ENCODE data around the gene TRIM9. TPM values are rescaled to one million over a fixed set of nuclear protein-coding genes. Genes with fewer than 3 reads are reported as not detected.

Gene TRIM9
- total RNA-seq, 6 experiments from 2014 or later: 0.07 to 1.9 (median 0.32) TPM

GRCh38 chr14:51121096-51121495 is 26.2 kb upstream of the TRIM9 start:
- Histone ChIP-seq H3K4me1 (no peaks in the 10 kb centered on the region), H3K27ac (no peak overlapping the region), H3K27me3 (no peaks in the 10 kb centered on the region), H3K4me3 (no peak overlapping the region), H3K9me3 (no peaks in the 10 kb centered on the region), H3K36me3 (no peaks in the 10 kb centered on the region)
- WGBS (ENCODE audit: insufficient coverage, low coverage, low lambda C conversion rate, missing lambda C conversion rate): 27% methylated on average over 3 of the region's 3 CpGs
- TF ChIP-seq CTCF (IDR thresholded peaks at IDR 0.05): no peak
- TF ChIP-seq POLR2A (IDR thresholded peaks at IDR 0.05): no peak
- no peak for ATAC-seq
- intact Hi-C loops (cut with DNase I): no loop called here
- DNase-seq: no peak

- H3K4me1 ChIP-seq: no peaks in the 10 kb centered on the region
- no peaks in the 10 kb centered on the region for H3K9me3 ChIP-seq
- DNase-seq (no peak), ATAC-seq (no peak)
- 55% methylated on average over 4 of the region's 4 CpGs for WGBS (ENCODE audit: insufficient coverage, low coverage, low lambda C conversion rate, missing lambda C conversion rate)
- no peak for TF ChIP-seq POLR2A (IDR thresholded peaks at IDR 0.05)
- TF ChIP-seq CTCF (IDR thresholded peaks at IDR 0.05): no peak
- H3K27ac ChIP-seq: no peak overlapping the region
- intact Hi-C loops (cut with DNase I): no loop called here
- H3K27me3 ChIP-seq: no peaks in the 10 kb centered on the region
- H3K36me3 ChIP-seq: no peaks in the 10 kb centered on the region
- no peak overlapping the region for H3K4me3 ChIP-seq
These were observed 24.6 kb upstream of the TRIM9 start for GRCh38 chr14:51119411-51120051.

GRCh38 chr14:51118993-51119392 is 24.1 kb upstream of the TRIM9 start:
- H3K4me1 ChIP-seq: no peaks in the 10 kb centered on the region
- H3K4me3 ChIP-seq: no peak overlapping the region
- no peak overlapping the region for H3K27ac ChIP-seq
- intact Hi-C loops (cut with DNase I): no loop called here
- ATAC-seq: no peak
- no peak for DNase-seq
- H3K9me3 ChIP-seq: no peaks in the 10 kb centered on the region
- TF ChIP-seq CTCF (IDR thresholded peaks at IDR 0.05): no peak
- no peak for TF ChIP-seq POLR2A (IDR thresholded peaks at IDR 0.05)
- no peaks in the 10 kb centered on the region for H3K27me3 ChIP-seq
- no peaks in the 10 kb centered on the region for H3K36me3 ChIP-seq

GRCh38 chr14:51117593-51117992 is 22.7 kb upstream of the TRIM9 start:
- Histone ChIP-seq H3K4me1 (no peaks in the 10 kb centered on the region), H3K27me3 (no peaks in the 10 kb centered on the region), H3K4me3 (no peak overlapping the region), H3K36me3 (no peaks in the 10 kb centered on the region), H3K9me3 (no peaks in the 10 kb centered on the region), H3K27ac (no peak overlapping the region)
- ATAC-seq: no peak
- DNase-seq: no peak
- WGBS (ENCODE audit: insufficient coverage, low coverage, low lambda C conversion rate, missing lambda C conversion rate): 83% methylated on average over 1 of the region's 1 CpG
- intact Hi-C loops (cut with DNase I): no loop called here
- TF ChIP-seq CTCF (IDR thresholded peaks at IDR 0.05): no peak
- no peak for TF ChIP-seq POLR2A (IDR thresholded peaks at IDR 0.05)

GRCh38 chr14:51116682-51117081 is 21.8 kb upstream of the TRIM9 start:
- Histone ChIP-seq H3K27me3 (no peaks in the 10 kb centered on the region), H3K36me3 (no peaks in the 10 kb centered on the region), H3K9me3 (no peaks in the 10 kb centered on the region), H3K4me1 (no peaks in the 10 kb centered on the region), H3K27ac (no peak overlapping the region), H3K4me3 (no peak overlapping the region)
- ATAC-seq (no peak), DNase-seq (no peak)
- intact Hi-C loops (cut with DNase I): no loop called here
- no peak for TF ChIP-seq CTCF (IDR thresholded peaks at IDR 0.05)
- no peak for TF ChIP-seq POLR2A (IDR thresholded peaks at IDR 0.05)
- WGBS (ENCODE audit: insufficient coverage, low coverage, low lambda C conversion rate, missing lambda C conversion rate): 100% methylated on average over 1 of the region's 1 CpG

Data from right lobe of liver (tissue), 6 donors.